Adipose tissue (tissue), 3 donors: ENCODE measurements around the gene RAB1B. TPM values are rescaled to one million over a fixed set of nuclear protein-coding genes. Genes with fewer than 3 reads are reported as not detected.

Source experiments
- H3K27ac ChIP-seq: one replicate; pipeline ENCODE4 v1.5.1; 2013; ENCODE audit warnings: low read depth, low read length
- WGBS, 3 donors: extraction: QIAGEN DNeasy Blood & Tissue Kit; methylation state at CpG; one replicate each; pipeline ENCODE4 v1.1.7; 2013; 5-methylcytosine and 5-hydroxymethylcytosine counted together
- polyA plus RNA-seq, 3 donors: library from polyadenylated mRNA; stranded (reverse); fragments of 200-250 nt; gene quantifications; one replicate each; pipeline ENCODE4 v1.2.3, GENCODE V29; 2013
- donor health status: healthy with polysubstance abuse.
- donor health status: Bipolar disorder and iron deficiency.
- donor health status: healthy.

RAB1B gene
- 100 to 1,000 TPM in 2 of 3 donors, 10 to 100 TPM in 1; 70.3 to 188 (median 183) TPM for polyA plus RNA-seq

GRCh38 chr11:66268244-66268951 lies at the start of gene RAB1B:
Gene RAB1B (plus strand): TSS chr11:66268639. CDS start chr11:66268680, 41 bp downstream.
- peak within 1 kb of the TSS; percentile 76 for H3K27ac ChIP-seq
- 0 to 1% (median 0%) methylated on average over 53 to 64 of the region's 64 CpGs for WGBS, 3 donors

GRCh38 chr11:66218846-66219620 lies 49.4 kb upstream of the RAB1B start:
- WGBS, 3 donors: 94 to 97% (median 96%) methylated on average over 18 of the region's 18 CpGs
- H3K27ac ChIP-seq: no peak overlapping the region

DNA sequence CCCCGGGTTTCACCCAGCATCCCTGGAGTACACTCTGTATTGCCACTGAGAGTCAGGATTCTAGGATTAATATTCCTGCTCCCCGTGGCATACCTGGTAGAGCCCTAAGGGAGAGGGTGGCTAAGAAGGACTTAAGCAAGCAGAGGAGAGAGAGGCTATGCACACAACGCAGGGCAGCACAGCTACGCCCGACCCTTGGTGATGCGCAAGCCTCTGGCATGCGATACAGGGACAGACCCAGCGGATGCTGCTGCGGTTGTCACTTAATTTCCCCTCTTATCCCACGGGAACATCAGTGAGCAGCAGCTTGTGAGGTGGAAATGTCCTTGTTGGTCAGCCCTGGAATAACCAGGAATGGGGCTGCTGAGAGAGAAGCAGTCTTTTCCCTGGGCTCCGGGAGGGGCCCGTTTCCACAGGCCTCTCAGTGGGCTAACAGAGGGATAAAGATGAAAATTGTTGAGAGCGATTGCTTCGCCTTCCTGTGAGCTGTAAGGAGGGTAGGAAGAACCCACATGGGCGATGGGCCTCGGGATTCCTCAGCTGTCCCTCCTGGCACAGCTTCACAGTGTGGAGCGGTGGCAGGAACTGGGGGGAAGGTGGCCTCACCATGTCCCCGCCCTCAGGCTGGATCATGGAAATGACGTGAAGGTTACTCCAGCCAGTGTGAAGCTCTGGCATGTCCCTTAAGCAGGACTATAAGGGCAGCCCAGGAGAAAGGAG lies 48.4 kb upstream of the RAB1B start:
- 87 to 93% (median 87%) methylated on average over 19 of the region's 19 CpGs for WGBS, 3 donors

GRCh38 chr11:66220566-66220935 lies 47.9 kb upstream of the RAB1B start:
- 93 to 96% (median 94%) methylated on average over 6 of the region's 6 CpGs for WGBS, 3 donors
- H3K27ac ChIP-seq: no peak overlapping the region

More for the DNA sequence above, 48.4 kb upstream of the RAB1B start:
- no peak overlapping the region for H3K27ac ChIP-seq

DNA sequence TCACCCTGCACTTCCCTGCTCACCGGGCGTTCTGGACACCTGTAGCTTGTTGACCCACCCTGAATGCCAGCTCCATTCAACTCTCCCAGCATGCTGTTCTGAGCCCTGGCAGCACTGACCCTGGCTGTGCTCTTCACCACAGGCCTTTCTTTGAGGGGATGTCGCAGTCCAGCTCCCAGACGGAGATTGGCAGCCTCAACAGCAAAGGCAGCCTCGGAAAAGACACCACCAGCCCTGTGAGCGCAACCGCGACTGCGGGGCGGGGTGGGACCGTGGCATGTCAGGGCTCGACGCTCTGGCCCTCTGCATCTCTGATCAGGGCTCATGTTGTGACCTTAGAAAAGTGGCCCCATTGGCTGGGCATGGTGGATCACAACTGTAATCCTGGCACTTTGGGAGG lies 47.4 kb upstream of the RAB1B start:
- 88 to 95% (median 94%) methylated on average over 13 of the region's 13 CpGs for WGBS, 3 donors
- no peak overlapping the region for H3K27ac ChIP-seq

- H3K27ac ChIP-seq: no peak overlapping the region
Observed at GRCh38 chr11:66221726-66222236, 46.7 kb upstream of the RAB1B start.

GRCh38 chr11:66222358-66223149 lies 45.9 kb upstream of the RAB1B start:
- no peak overlapping the region for H3K27ac ChIP-seq
- 24 to 26% (median 24%) methylated on average over 21 of the region's 21 CpGs for WGBS, 3 donors

More at GRCh38 chr11:66221726-66222236, 46.7 kb upstream of the RAB1B start:
- WGBS, 3 donors: 79 to 87% (median 82%) methylated on average over 9 of the region's 9 CpGs

GRCh38 chr11:66224226-66224855 lies 44.1 kb upstream of the RAB1B start:
- 84 to 95% (median 93%) methylated on average over 10 of the region's 10 CpGs for WGBS, 3 donors
- no peak overlapping the region for H3K27ac ChIP-seq

GRCh38 chr11:66225066-66225465 lies 43.4 kb upstream of the RAB1B start:
- no peak overlapping the region for H3K27ac ChIP-seq
- 55 to 84% (median 78%) methylated on average over 2 of the region's 2 CpGs for WGBS, 3 donors

- H3K27ac ChIP-seq: no peak overlapping the region
Observed at GRCh38 chr11:66226101-66226500, 42.3 kb upstream of the RAB1B start.

GRCh38 chr11:66227700-66228099 lies 40.7 kb upstream of the RAB1B start:
- 83 to 94% (median 93%) methylated on average over 5 of the region's 5 CpGs for WGBS, 3 donors

GRCh38 chr11:66228521-66228920 lies 39.9 kb upstream of the RAB1B start:
- 70 to 90% (median 86%) methylated on average over 6 of the region's 6 CpGs for WGBS, 3 donors
- H3K27ac ChIP-seq: no peak overlapping the region

More at GRCh38 chr11:66227700-66228099, 40.7 kb upstream of the RAB1B start:
- no peak overlapping the region for H3K27ac ChIP-seq

GRCh38 chr11:66230156-66230555 lies 38.3 kb upstream of the RAB1B start:
- 87 to 93% (median 87%) methylated on average over 6 of the region's 6 CpGs for WGBS, 3 donors
- H3K27ac ChIP-seq: no peak overlapping the region

DNA sequence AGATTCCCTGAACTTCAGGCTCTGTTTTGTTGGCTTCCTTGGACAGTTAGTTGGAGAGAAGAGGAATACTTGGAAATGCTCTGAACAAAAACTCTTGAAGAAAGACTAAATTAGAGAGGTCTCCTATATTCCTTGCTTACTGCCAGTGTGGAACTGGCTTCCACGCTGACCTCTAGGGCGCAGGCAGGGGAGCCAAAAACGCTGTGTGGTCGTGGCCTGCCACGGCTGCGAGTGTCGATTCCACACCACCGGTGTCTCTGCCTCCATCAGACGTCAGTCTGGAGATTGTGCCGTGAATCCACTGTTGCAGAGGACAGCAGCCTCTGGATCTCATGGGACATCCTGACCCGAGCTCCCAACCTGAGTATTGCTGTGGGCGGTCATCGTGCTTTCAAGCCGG lies 37.5 kb upstream of the RAB1B start:
- WGBS, 3 donors: 89 to 94% (median 93%) methylated on average over 14 of the region's 14 CpGs
- H3K27ac ChIP-seq: no peak overlapping the region

DNA sequence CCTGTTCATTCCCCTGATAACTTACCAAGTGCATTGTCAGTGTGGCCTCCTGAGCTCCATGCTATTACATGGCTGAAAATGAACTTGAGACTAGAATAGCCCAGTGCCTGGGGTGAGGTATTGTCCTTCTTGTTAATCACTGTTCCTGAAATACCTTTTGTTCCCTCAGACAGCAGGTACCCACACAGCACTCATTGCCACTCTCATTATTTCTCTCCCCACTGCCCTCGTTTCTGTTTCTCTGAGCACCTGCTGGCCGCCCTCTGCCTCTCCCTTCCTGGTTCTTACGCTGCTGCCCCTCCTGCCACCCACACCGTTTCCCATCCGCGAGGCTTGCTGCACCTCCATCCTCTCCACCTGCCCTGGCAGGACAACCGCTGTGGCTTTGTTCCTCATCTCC lies 36.9 kb upstream of the RAB1B start:
- WGBS, 3 donors: 89 to 96% (median 91%) methylated on average over 7 of the region's 7 CpGs
- H3K27ac ChIP-seq: no peak overlapping the region

DNA sequence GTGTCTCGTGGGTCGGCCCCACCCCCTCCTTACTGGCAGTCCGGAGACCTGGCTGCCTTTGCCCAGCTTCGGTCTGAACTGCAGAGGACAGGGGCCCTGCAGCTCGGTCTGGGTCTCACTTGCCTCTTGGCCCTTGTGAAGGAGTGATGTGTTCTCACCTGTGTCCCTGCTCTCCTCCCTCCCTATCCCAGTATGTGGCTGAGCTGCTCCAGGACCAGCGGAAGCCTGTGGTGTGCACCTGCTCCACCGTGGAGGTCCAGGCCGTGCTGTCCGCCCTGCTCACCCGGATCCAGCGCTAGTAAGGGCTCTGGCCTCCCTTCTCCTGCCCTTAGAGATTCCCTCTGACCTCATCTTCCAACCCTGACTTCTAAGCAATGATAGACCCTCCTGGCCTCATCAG lies 35.7 kb upstream of the RAB1B start:
- no peak overlapping the region for H3K27ac ChIP-seq
- 83 to 93% (median 93%) methylated on average over 11 of the region's 11 CpGs for WGBS, 3 donors

GRCh38 chr11:66233301-66233700 lies 35.1 kb upstream of the RAB1B start:
- WGBS, 3 donors: 90 to 93% (median 92%) methylated on average over 5 of the region's 5 CpGs

GRCh38 chr11:66235141-66235540 lies 33.3 kb upstream of the RAB1B start:
- WGBS, 3 donors: 94 to 95% (median 95%) methylated on average over 11 of the region's 11 CpGs
- no peak overlapping the region for H3K27ac ChIP-seq

More at GRCh38 chr11:66233301-66233700, 35.1 kb upstream of the RAB1B start:
- H3K27ac ChIP-seq: no peak overlapping the region
